Measurements from ENCODE around the gene NAA20.
"Not testable (repeated sequence)": the region's sequence is repeated elsewhere in the genome, so short reads cannot be mapped to it uniquely, and the experiment has no call there.

The NAA20 gene

DNA sequence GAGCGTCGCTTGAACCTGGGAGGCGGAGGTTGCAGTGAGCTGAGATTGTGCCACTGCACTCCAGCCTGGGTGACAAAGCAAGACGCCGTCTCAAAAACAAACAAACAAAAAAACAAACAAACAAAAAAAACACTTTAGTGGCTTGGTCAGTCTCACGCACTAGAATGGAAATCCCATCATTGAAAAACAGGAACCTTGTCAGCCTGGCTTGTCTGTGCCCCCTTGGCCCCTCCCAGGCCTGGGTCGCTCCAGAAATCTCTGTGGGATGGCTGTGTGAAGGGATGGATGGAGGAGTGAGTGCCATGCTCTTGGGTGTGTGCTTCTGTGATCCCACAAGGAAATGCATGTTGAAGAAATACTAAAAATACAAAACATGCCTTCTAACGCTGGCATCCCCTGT lies 20.9 kb upstream of the NAA20 start:
- H3K4me1 ChIP-seq (ENCODE audit: insufficient read depth, low read length), result peaks cover 17% of the 10 kb centered on the region
- peaks cover 27% of the 10 kb centered on the region for H3K36me3 ChIP-seq (ENCODE audit: insufficient read depth, low read length)
- no peak overlapping the region for H3K4me3 ChIP-seq (ENCODE audit: low read length)
- H3K27me3 ChIP-seq (ENCODE audit: insufficient read depth, low read length), result no peaks in the 10 kb centered on the region
- H2AFZ ChIP-seq (ENCODE audit: low read depth, low read length), result no peak overlapping the region
- H3K9me3 ChIP-seq (ENCODE audit: low read length), result no peaks in the 10 kb centered on the region

- H2AFZ ChIP-seq (ENCODE audit: low read depth, low read length), result no peak overlapping the region
- H3K9me3 ChIP-seq (ENCODE audit: low read length), result no peaks in the 10 kb centered on the region
- H3K4me1 ChIP-seq (ENCODE audit: insufficient read depth, low read length), result peaks cover 11% of the 10 kb centered on the region
- peaks cover 27% of the 10 kb centered on the region for H3K36me3 ChIP-seq (ENCODE audit: insufficient read depth, low read length)
- no peaks in the 10 kb centered on the region for H3K27me3 ChIP-seq (ENCODE audit: insufficient read depth, low read length)
- H3K4me3 ChIP-seq (ENCODE audit: low read length), result no peak overlapping the region
Observed at GRCh38 chr20:19996917-19997316, 20.2 kb upstream of the NAA20 start.

DNA sequence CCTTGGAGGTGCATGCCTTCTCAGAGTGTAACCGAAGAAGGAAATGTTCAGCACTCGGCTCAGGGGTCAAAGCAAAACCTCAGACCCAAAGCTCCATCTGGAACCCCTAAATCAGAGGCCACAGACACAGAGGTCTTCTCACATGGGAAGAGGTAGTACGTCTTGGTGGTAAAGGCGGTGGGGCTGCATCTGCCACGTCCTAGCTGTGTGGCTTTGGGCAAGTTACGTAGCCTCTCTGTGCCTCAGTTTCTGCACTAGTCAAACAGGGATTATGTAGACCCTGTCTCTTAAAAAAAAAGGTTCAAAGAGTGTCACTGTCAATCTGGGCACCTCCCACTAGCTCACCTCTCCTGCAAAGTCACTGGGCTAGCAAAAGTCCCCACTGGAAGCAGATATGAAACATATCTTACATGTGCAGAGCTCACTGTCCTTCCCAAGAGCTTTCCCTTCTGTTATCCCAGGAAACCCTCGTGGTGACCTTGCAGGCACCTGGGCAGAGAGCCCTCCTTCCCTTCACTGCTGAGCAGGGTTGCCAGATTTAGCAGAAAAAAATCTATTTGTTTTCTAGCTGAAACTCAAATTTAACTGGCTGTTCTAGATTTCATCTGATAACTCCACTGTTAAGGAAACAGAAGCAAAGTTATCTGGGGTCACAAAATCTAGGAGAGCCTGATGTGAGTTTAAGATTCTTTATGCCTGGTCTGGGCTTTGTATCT lies 18.0 kb upstream of the NAA20 start:
- no peak overlapping the region for H2AFZ ChIP-seq (ENCODE audit: low read depth, low read length)
- H3K27me3 ChIP-seq (ENCODE audit: insufficient read depth, low read length), result no peaks in the 10 kb centered on the region
- no peak overlapping the region for H3K4me3 ChIP-seq (ENCODE audit: low read length)
- H3K36me3 ChIP-seq (ENCODE audit: insufficient read depth, low read length), result peaks cover 37% of the 10 kb centered on the region
- H3K9me3 ChIP-seq (ENCODE audit: low read length), result no peaks in the 10 kb centered on the region
- H3K4me1 ChIP-seq (ENCODE audit: insufficient read depth, low read length), result no peaks in the 10 kb centered on the region

GRCh38 chr20:20000211-20000968 lies 16.8 kb upstream of the NAA20 start:
- Histone ChIP-seq H3K9me3 (ENCODE audit: low read length) (no peaks in the 10 kb centered on the region), H3K36me3 (ENCODE audit: insufficient read depth, low read length) (peaks cover 37% of the 10 kb centered on the region), H3K4me1 (ENCODE audit: insufficient read depth, low read length) (no peaks in the 10 kb centered on the region), H2AFZ (ENCODE audit: low read depth, low read length) (no peak overlapping the region), H3K27me3 (ENCODE audit: insufficient read depth, low read length) (no peaks in the 10 kb centered on the region), H3K4me3 (ENCODE audit: low read length) (no peak overlapping the region)

- Histone ChIP-seq H3K27me3 (ENCODE audit: insufficient read depth, low read length) (no peaks in the 10 kb centered on the region), H3K4me1 (ENCODE audit: insufficient read depth, low read length) (no peaks in the 10 kb centered on the region), H2AFZ (ENCODE audit: low read depth, low read length) (no peak overlapping the region), H3K9me3 (ENCODE audit: low read length) (no peaks in the 10 kb centered on the region), H3K4me3 (ENCODE audit: low read length) (no peak overlapping the region), H3K36me3 (ENCODE audit: insufficient read depth, low read length) (peaks cover 34% of the 10 kb centered on the region)
Observed at GRCh38 chr20:20002101-20002998, 14.8 kb upstream of the NAA20 start.

- Histone ChIP-seq H3K4me1 (ENCODE audit: insufficient read depth, low read length) (no peaks in the 10 kb centered on the region), H2AFZ (ENCODE audit: low read depth, low read length) (no peak overlapping the region), H3K27me3 (ENCODE audit: insufficient read depth, low read length) (no peaks in the 10 kb centered on the region), H3K4me3 (ENCODE audit: low read length) (no peak overlapping the region), H3K9me3 (ENCODE audit: low read length) (no peaks in the 10 kb centered on the region), H3K36me3 (ENCODE audit: insufficient read depth, low read length) (peaks cover 34% of the 10 kb centered on the region)
Observed at GRCh38 chr20:20003031-20003954, 13.9 kb upstream of the NAA20 start.

DNA sequence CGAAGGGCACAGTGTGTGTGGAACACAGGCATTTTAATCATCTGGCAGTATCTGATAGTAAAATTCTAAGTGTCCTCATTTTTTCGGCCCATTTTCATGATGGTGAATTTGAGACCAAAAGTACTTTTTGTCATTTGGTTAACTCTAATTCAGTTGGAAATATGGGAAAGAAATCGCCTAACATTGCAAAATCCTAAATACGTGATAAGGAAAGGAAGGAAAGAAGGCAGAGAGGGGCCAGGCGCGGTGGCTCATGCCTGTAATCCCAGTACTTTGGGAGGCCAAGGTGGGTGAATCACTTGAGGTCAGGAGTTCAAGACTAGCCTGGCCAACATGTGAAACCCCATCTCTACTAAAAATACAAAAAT lies 13.2 kb upstream of the NAA20 start:
- not testable (repeated sequence) for H3K4me1 ChIP-seq (ENCODE audit: insufficient read depth, low read length); H3K27me3 ChIP-seq (ENCODE audit: insufficient read depth, low read length); H3K4me3 ChIP-seq (ENCODE audit: low read length); H2AFZ ChIP-seq (ENCODE audit: low read depth, low read length); H3K9me3 ChIP-seq (ENCODE audit: low read length)
- H3K36me3 ChIP-seq (ENCODE audit: insufficient read depth, low read length), result peaks cover 30% of the 10 kb centered on the region

GRCh38 chr20:20005342-20005741 lies 11.8 kb upstream of the NAA20 start:
- no peaks in the 10 kb centered on the region for H3K9me3 ChIP-seq (ENCODE audit: low read length)
- H3K27me3 ChIP-seq (ENCODE audit: insufficient read depth, low read length), result no peaks in the 10 kb centered on the region
- no peaks in the 10 kb centered on the region for H3K4me1 ChIP-seq (ENCODE audit: insufficient read depth, low read length)
- H3K4me3 ChIP-seq (ENCODE audit: low read length), result no peak overlapping the region
- peaks cover 18% of the 10 kb centered on the region for H3K36me3 ChIP-seq (ENCODE audit: insufficient read depth, low read length)
- no peak overlapping the region for H2AFZ ChIP-seq (ENCODE audit: low read depth, low read length)

- H3K4me1 ChIP-seq (ENCODE audit: insufficient read depth, low read length), result no peaks in the 10 kb centered on the region
- H3K4me3 ChIP-seq (ENCODE audit: low read length), result no peak overlapping the region
- no peaks in the 10 kb centered on the region for H3K36me3 ChIP-seq (ENCODE audit: insufficient read depth, low read length)
- no peaks in the 10 kb centered on the region for H3K9me3 ChIP-seq (ENCODE audit: low read length)
- no peaks in the 10 kb centered on the region for H3K27me3 ChIP-seq (ENCODE audit: insufficient read depth, low read length)
- no peak overlapping the region for H2AFZ ChIP-seq (ENCODE audit: low read depth, low read length)
Observed at GRCh38 chr20:20009784-20010253, 7.3 kb upstream of the NAA20 start.

- no peaks in the 10 kb centered on the region for H3K9me3 ChIP-seq (ENCODE audit: low read length)
- no peaks in the 10 kb centered on the region for H3K36me3 ChIP-seq (ENCODE audit: insufficient read depth, low read length)
- no peak overlapping the region for H3K4me3 ChIP-seq (ENCODE audit: low read length)
- H3K4me1 ChIP-seq (ENCODE audit: insufficient read depth, low read length), result no peaks in the 10 kb centered on the region
- no peaks in the 10 kb centered on the region for H3K27me3 ChIP-seq (ENCODE audit: insufficient read depth, low read length)
- no peak overlapping the region for H2AFZ ChIP-seq (ENCODE audit: low read depth, low read length)
Observed at GRCh38 chr20:20010639-20011500, 6.3 kb upstream of the NAA20 start.

GRCh38 chr20:20012541-20012940 lies 4.6 kb upstream of the NAA20 start:
- Histone ChIP-seq H3K36me3 (ENCODE audit: insufficient read depth, low read length) (no peaks in the 10 kb centered on the region), H3K9me3 (ENCODE audit: low read length) (no peaks in the 10 kb centered on the region), H3K4me3 (ENCODE audit: low read length) (no peak overlapping the region), H3K4me1 (ENCODE audit: insufficient read depth, low read length) (no peaks in the 10 kb centered on the region), H2AFZ (ENCODE audit: low read depth, low read length) (no peak overlapping the region), H3K27me3 (ENCODE audit: insufficient read depth, low read length) (no peaks in the 10 kb centered on the region)

Data from neuron (in vitro differentiated cells).